Breast epithelium (tissue), 3 donors: ENCODE results near the gene CDH26.

Source experiments
- POLR2A ChIP-seq: fragments of 450-650 bp; IDR thresholded peaks from one replicate; pipeline ENCODE4 v1.6.1; 2016; ENCODE audit warnings: antibody characterized with exemption, mild to moderate bottlenecking, moderate library complexity
- TF ChIP-seq, protein P1 (sequence below), 3 donors: fragments of 450-650 bp; IDR thresholded peaks; one replicate each; pipeline ENCODE4 v1.5.1; 2016 to 2017; ENCODE audit warnings: antibody characterized with exemption in 3 of 3, mild to moderate bottlenecking in 3 of 3, moderate library complexity in 3 of 3

GRCh38 chr20:60035486-60035885, 77.3 kb downstream of the CDH26 start:
- TF ChIP-seq, protein P1, sequence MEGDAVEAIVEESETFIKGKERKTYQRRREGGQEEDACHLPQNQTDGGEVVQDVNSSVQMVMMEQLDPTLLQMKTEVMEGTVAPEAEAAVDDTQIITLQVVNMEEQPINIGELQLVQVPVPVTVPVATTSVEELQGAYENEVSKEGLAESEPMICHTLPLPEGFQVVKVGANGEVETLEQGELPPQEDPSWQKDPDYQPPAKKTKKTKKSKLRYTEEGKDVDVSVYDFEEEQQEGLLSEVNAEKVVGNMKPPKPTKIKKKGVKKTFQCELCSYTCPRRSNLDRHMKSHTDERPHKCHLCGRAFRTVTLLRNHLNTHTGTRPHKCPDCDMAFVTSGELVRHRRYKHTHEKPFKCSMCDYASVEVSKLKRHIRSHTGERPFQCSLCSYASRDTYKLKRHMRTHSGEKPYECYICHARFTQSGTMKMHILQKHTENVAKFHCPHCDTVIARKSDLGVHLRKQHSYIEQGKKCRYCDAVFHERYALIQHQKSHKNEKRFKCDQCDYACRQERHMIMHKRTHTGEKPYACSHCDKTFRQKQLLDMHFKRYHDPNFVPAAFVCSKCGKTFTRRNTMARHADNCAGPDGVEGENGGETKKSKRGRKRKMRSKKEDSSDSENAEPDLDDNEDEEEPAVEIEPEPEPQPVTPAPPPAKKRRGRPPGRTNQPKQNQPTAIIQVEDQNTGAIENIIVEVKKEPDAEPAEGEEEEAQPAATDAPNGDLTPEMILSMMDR (IDR thresholded peaks at IDR 0.05) = no peak
- TF ChIP-seq POLR2A = no peak
